Measurements from ENCODE around the gene GFOD2. TPM values are rescaled to one million over a fixed set of nuclear protein-coding genes. Genes with fewer than 3 reads are reported as not detected.

Gene GFOD2
- total and polyA plus RNA-seq, 3 donors from 2014 or later: 18.0 to 23.0 (median 20.4) TPM

GRCh38 chr16:67664258-67664657 is 54.9 kb downstream of the GFOD2 start:
- DNase-seq: no peak
- 79 to 84% methylated on average over 4 of the region's 4 CpGs for WGBS, 2 donors
- Histone ChIP-seq H3K4me3 (no peak overlapping the region), H3K9me3 (no peaks in the 10 kb centered on the region), H3K27me3 (no peaks in the 10 kb centered on the region), H3K4me1 (peaks cover 22% of the 10 kb centered on the region), H3K36me3 (ENCODE audit: low read depth, missing control alignments) (no peaks in the 10 kb centered on the region), H3K27ac (no peak overlapping the region)
- intact Hi-C loops (cut with DNase I; ENCODE audit: low total_unique reads): no loop called here
- TF ChIP-seq CTCF (IDR thresholded peaks at IDR 0.05): no peak
- TF ChIP-seq POLR2A (IDR thresholded peaks at IDR 0.05): no peak

GRCh38 chr16:67663877-67664222 is 55.3 kb downstream of the GFOD2 start:
- H3K27ac ChIP-seq: no peak overlapping the region
- 67 to 92% methylated on average over 4 to 6 of the region's 6 CpGs for WGBS, 2 donors
- peaks cover 25% of the 10 kb centered on the region for H3K4me1 ChIP-seq
- no peak for DNase-seq
- H3K27me3 ChIP-seq: no peaks in the 10 kb centered on the region
- intact Hi-C loops (cut with DNase I; ENCODE audit: low total_unique reads): no loop called here
- TF ChIP-seq POLR2A (IDR thresholded peaks at IDR 0.05) (no peak), CTCF (IDR thresholded peaks at IDR 0.05) (no peak)
- no peak overlapping the region for H3K4me3 ChIP-seq
- no peaks in the 10 kb centered on the region for H3K9me3 ChIP-seq
- H3K36me3 ChIP-seq (ENCODE audit: low read depth, missing control alignments): no peaks in the 10 kb centered on the region

GRCh38 chr16:67663151-67663876 is 55.8 kb downstream of the GFOD2 start:
- no peak for DNase-seq
- no peak overlapping the region for H3K4me3 ChIP-seq
- no peaks in the 10 kb centered on the region for H3K36me3 ChIP-seq (ENCODE audit: low read depth, missing control alignments)
- H3K27me3 ChIP-seq: no peaks in the 10 kb centered on the region
- H3K4me1 ChIP-seq: peaks cover 25% of the 10 kb centered on the region
- 83 to 86% methylated on average over 12 to 25 of the region's 25 CpGs for WGBS, 2 donors
- no peaks in the 10 kb centered on the region for H3K9me3 ChIP-seq
- H3K27ac ChIP-seq: no peak overlapping the region
- TF ChIP-seq POLR2A (IDR thresholded peaks at IDR 0.05) (no peak), CTCF (IDR thresholded peaks at IDR 0.05) (no peak)
- intact Hi-C loops (cut with DNase I; ENCODE audit: low total_unique reads): no loop called here

GRCh38 chr16:67662653-67663010 is 56.5 kb downstream of the GFOD2 start:
- no peak for DNase-seq
- Histone ChIP-seq H3K36me3 (ENCODE audit: low read depth, missing control alignments) (no peaks in the 10 kb centered on the region), H3K27ac (no peak overlapping the region), H3K9me3 (no peaks in the 10 kb centered on the region), H3K4me3 (no peak overlapping the region), H3K27me3 (no peaks in the 10 kb centered on the region), H3K4me1 (peaks cover 18% of the 10 kb centered on the region)
- intact Hi-C loops (cut with DNase I; ENCODE audit: low total_unique reads): no loop called here
- TF ChIP-seq CTCF (IDR thresholded peaks at IDR 0.05) (no peak), POLR2A (IDR thresholded peaks at IDR 0.05) (no peak)
